GM12878 (cell line): ENCODE measurements around the gene EMP3.

Experiments
- ETV6 ChIP-seq, 2 experiments: fragments of 450-650 bp in 1 of 2; IDR thresholded peaks in 1 of 2; conservative IDR thresholded peaks in 1 of 2; 2 replicates each; pipeline ENCODE4 v1.6.1; 2014; ENCODE audit warnings: antibody characterized with exemption in 1 of 2, borderline replicate concordance in 1 of 2, low read depth in 1 of 2, mild to moderate bottlenecking in 1 of 2, moderate library complexity in 1 of 2
- EZH2 ChIP-seq: IDR thresholded peaks from 2 replicates; pipeline ENCODE4 v1.6.1; 2012; ENCODE audit warnings: low read depth, mild to moderate bottlenecking, control low read depth, inconsistent platforms, low read length, borderline replicate concordance; ENCODE audit not compliant: control insufficient read depth
- GATAD2B ChIP-seq: fragments of 450-650 bp; conservative IDR thresholded peaks from 2 replicates; pipeline ENCODE4 v1.6.1; 2017; ENCODE audit warnings: low read depth, mild to moderate bottlenecking, moderate library complexity
- HDGF ChIP-seq: fragments of 450-650 bp; IDR thresholded peaks from 2 replicates; pipeline ENCODE4 v1.6.1; 2016; ENCODE audit warnings: antibody characterized with exemption
- NFYB ChIP-seq: IDR thresholded peaks from 2 replicates; pipeline ENCODE4 v1.6.1; 2011; ENCODE audit warnings: low read depth, mild to moderate bottlenecking, low read length, improper control_type of control experiment, moderate library complexity; ENCODE audit not compliant: insufficient read depth
- POLR2A ChIP-seq: IDR thresholded peaks from 2 replicates; pipeline ENCODE4 v1.6.1; 2011; ENCODE audit warnings: low read depth, mild to moderate bottlenecking, low read length
- SIN3A ChIP-seq: IDR thresholded peaks from 2 replicates; pipeline ENCODE4 v1.6.1; 2012; ENCODE audit warnings: low read depth, low read length, improper control_type of control experiment
- SMC3 ChIP-seq: IDR thresholded peaks from 2 replicates; pipeline ENCODE4 v1.6.1; 2011; ENCODE audit warnings: low read length, improper control_type of control experiment, borderline replicate concordance
- SUZ12 ChIP-seq: fragments of 200-600 bp; sonication (generic); IDR thresholded peaks from one replicate; pipeline ENCODE4 v1.6.1; 2018; ENCODE audit warnings: antibody characterized with exemption, mild to moderate bottlenecking; ENCODE audit not compliant: unreplicated experiment
- YBX1 ChIP-seq: fragments of 450-650 bp; IDR thresholded peaks from 2 replicates; pipeline ENCODE4 v1.6.1; 2016; ENCODE audit warnings: antibody characterized with exemption
- ZNF274 ChIP-seq: IDR thresholded peaks from one replicate; pipeline ENCODE4 v1.8.0; 2011; ENCODE audit not compliant: insufficient read length, insufficient read depth
- TF ChIP-seq, protein P1 (sequence below): fragments of 450-650 bp; IDR thresholded peaks from 2 replicates; pipeline ENCODE4 v1.6.1; 2016; ENCODE audit warnings: mild to moderate bottlenecking
- TF ChIP-seq, protein P2 (sequence below), 3 experiments: IDR thresholded peaks in 2 of 3; conservative IDR thresholded peaks in 1 of 3; 2 replicates each; pipeline ENCODE4 v1.5.1; 2011; ENCODE audit warnings: low read depth in 3 of 3, low read length in 3 of 3, mild to moderate bottlenecking in 3 of 3, control low read depth in 2 of 3, moderate library complexity in 2 of 3, inconsistent platforms in 1 of 3, mixed read lengths in 1 of 3; ENCODE audit not compliant: control insufficient read depth in 2 of 3, insufficient read depth in 1 of 3; ENCODE audit errors: extremely low read depth in 1 of 3
- TF ChIP-seq, protein P3 (sequence below): IDR thresholded peaks from 2 replicates; pipeline ENCODE4 v1.6.1; 2012; ENCODE audit warnings: low read depth, low read length, improper control_type of control experiment

DNA sequence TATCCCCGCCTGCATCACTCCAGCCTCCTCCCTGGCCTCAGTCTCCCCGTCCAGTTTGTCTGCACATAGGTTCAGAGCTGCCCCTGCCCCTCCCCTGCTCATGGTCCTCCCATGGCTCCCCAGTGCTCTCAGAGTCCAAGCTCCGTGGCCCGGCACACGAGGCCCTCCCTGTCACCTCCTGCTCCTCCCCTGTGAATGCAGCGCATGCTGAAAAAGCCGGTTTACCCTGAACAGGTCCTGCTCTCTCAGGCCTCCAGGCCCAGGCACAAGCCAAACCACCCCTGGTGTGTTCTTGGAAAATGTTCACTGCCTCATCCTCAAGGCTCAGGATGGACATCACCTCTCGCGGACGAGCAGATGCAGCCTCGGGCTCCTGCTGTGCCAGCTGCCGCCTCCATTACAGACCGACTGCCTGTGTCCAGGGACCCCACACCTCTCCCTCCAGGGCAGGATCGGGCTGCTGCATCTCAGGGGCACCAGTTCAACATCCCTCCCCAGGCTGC, 13.0 kb downstream of the EMP3 start:
- TF ChIP-seq SMC3: no peak
- no peak for TF ChIP-seq YBX1
- no peak for TF ChIP-seq POLR2A
- TF ChIP-seq, protein P1, sequence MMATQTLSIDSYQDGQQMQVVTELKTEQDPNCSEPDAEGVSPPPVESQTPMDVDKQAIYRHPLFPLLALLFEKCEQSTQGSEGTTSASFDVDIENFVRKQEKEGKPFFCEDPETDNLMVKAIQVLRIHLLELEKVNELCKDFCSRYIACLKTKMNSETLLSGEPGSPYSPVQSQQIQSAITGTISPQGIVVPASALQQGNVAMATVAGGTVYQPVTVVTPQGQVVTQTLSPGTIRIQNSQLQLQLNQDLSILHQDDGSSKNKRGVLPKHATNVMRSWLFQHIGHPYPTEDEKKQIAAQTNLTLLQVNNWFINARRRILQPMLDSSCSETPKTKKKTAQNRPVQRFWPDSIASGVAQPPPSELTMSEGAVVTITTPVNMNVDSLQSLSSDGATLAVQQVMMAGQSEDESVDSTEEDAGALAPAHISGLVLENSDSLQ: no peak
- TF ChIP-seq ZNF274: no peak
- no peak for TF ChIP-seq HDGF
- TF ChIP-seq NFYB: no peak
- no peak for TF ChIP-seq EZH2
- TF ChIP-seq, protein P2, sequence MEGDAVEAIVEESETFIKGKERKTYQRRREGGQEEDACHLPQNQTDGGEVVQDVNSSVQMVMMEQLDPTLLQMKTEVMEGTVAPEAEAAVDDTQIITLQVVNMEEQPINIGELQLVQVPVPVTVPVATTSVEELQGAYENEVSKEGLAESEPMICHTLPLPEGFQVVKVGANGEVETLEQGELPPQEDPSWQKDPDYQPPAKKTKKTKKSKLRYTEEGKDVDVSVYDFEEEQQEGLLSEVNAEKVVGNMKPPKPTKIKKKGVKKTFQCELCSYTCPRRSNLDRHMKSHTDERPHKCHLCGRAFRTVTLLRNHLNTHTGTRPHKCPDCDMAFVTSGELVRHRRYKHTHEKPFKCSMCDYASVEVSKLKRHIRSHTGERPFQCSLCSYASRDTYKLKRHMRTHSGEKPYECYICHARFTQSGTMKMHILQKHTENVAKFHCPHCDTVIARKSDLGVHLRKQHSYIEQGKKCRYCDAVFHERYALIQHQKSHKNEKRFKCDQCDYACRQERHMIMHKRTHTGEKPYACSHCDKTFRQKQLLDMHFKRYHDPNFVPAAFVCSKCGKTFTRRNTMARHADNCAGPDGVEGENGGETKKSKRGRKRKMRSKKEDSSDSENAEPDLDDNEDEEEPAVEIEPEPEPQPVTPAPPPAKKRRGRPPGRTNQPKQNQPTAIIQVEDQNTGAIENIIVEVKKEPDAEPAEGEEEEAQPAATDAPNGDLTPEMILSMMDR (IDR thresholded peaks at IDR 0.05 in 2 of 3, conservative IDR thresholded peaks at IDR 0.05 in 1 of 3; ENCODE audit: control insufficient read depth in 2 of 3, extremely low read depth in 1 of 3, insufficient read depth in 1 of 3, low read depth in 3 of 3, low read length in 3 of 3): no peak
- TF ChIP-seq, protein P3, sequence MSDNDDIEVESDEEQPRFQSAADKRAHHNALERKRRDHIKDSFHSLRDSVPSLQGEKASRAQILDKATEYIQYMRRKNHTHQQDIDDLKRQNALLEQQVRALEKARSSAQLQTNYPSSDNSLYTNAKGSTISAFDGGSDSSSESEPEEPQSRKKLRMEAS: no peak
- TF ChIP-seq ETV6 (conservative IDR thresholded peaks at IDR 0.05 in 1 of 2, IDR thresholded peaks at IDR 0.05 in 1 of 2; ENCODE audit: borderline replicate concordance in 1 of 2, low read depth in 1 of 2): no peak
- no peak for TF ChIP-seq SIN3A
- no peak for TF ChIP-seq SUZ12
- TF ChIP-seq GATAD2B: no peak
